Glutamatergic neuron (in vitro differentiated cells): ENCODE measurements around the gene RHOF. TPM values are rescaled to one million over a fixed set of nuclear protein-coding genes. Genes with fewer than 3 reads are reported as not detected.

Experiments
- DNase-seq: peaks from one replicate; pipeline ENCODE4 v3.0.0; 2022
- H3K27ac Mint-ChIP-seq: one replicate; pipeline ENCODE4 v1.8.0; 2020; ENCODE audit warnings: mild to moderate bottlenecking, mixed read lengths, inconsistent platforms; ENCODE audit not compliant: unreplicated experiment
- H3K27me3 Mint-ChIP-seq: one replicate; pipeline ENCODE4 v1.8.0; 2020; ENCODE audit warnings: mild to moderate bottlenecking, moderate library complexity, mixed read lengths, inconsistent platforms; ENCODE audit not compliant: unreplicated experiment
- H3K36me3 Mint-ChIP-seq: one replicate; pipeline ENCODE4 v1.8.0; 2020; ENCODE audit warnings: mild to moderate bottlenecking, mixed read lengths, inconsistent platforms; ENCODE audit not compliant: unreplicated experiment
- H3K4me1 Mint-ChIP-seq: one replicate; pipeline ENCODE4 v1.8.0; 2020; ENCODE audit warnings: mild to moderate bottlenecking, low read depth, mixed read lengths, inconsistent platforms; ENCODE audit not compliant: unreplicated experiment
- H3K4me3 Mint-ChIP-seq: one replicate; pipeline ENCODE4 v1.8.0; 2020; ENCODE audit warnings: mild to moderate bottlenecking, mixed read lengths, inconsistent platforms; ENCODE audit not compliant: unreplicated experiment
- H3K9me3 Mint-ChIP-seq: one replicate; pipeline ENCODE4 v1.8.0; 2020; ENCODE audit warnings: mild to moderate bottlenecking, moderate library complexity, mixed read lengths, inconsistent platforms; ENCODE audit not compliant: unreplicated experiment
- CTCF ChIP-seq: fragments of 200-600 bp; sonication (generic); IDR thresholded peaks from one replicate; pipeline ENCODE4 v1.5.0; 2021; ENCODE audit not compliant: partially characterized antibody, unreplicated experiment
- total RNA-seq: library from RNA; stranded (reverse); fragmentation: NEBNext Ultra II Directional; extraction: Animal tissue kit (Norgen Biotek cat#: 25700); gene quantifications from one replicate; pipeline ENCODE4 v1.2.1, GENCODE V29; 2021; ENCODE audit not compliant: unreplicated experiment

The RHOF gene
- total RNA-seq, 1 donor from 2014 or later, result 31.1 TPM

- DNase-seq, result no peak
- Mint-ChIP-seq H3K9me3 (peaks cover 7% of the 10 kb centered on the region), H3K36me3 (peaks cover 5% of the 10 kb centered on the region), H3K27me3 (peaks cover 1% of the 10 kb centered on the region), H3K27ac (no peak overlapping the region), H3K4me1 (peaks cover 11% of the 10 kb centered on the region), H3K4me3 (no peak overlapping the region)
- no peak for TF ChIP-seq CTCF
Observed at GRCh38 chr12:121729021-121729420, 64.5 kb downstream of the RHOF start.

Other genes with a start within 250 kb of the RHOF start
- 64.3 TPM for gene KDM2B, start 212.7 kb downstream of the RHOF start, total RNA-seq
- gene ORAI1, start 167.2 kb downstream of the RHOF start, total RNA-seq, result 15.9 TPM
- gene MORN3, start 124.0 kb downstream of the RHOF start, total RNA-seq, result 1.2 TPM
- 205 TPM for gene TMEM120B, start 80.9 kb downstream of the RHOF start, total RNA-seq
- 35.0 TPM for gene SETD1B, start 10.3 kb upstream of the RHOF start, total RNA-seq
- gene HPD, start 65.2 kb upstream of the RHOF start, total RNA-seq, result not detected
- gene PSMD9, start 95.1 kb upstream of the RHOF start, total RNA-seq, result 53.2 TPM
- 2.8 TPM for gene CFAP251, start 124.9 kb upstream of the RHOF start, total RNA-seq
- 148 TPM for gene BCL7A, start 228.2 kb upstream of the RHOF start, total RNA-seq